GOT3 (cell line): ENCODE results near the gene CTNNA3.
"Not testable (repeated sequence)": the region's sequence is repeated elsewhere in the genome, so short reads cannot be mapped to it uniquely, and the experiment has no call there.

Experiments
- DNase-seq: peaks from one replicate; lab custom pipeline; 2025; ENCODE audit warnings: mixed read lengths; lab: John Stamatoyannopoulos, UW

The CTNNA3 gene

DNA sequence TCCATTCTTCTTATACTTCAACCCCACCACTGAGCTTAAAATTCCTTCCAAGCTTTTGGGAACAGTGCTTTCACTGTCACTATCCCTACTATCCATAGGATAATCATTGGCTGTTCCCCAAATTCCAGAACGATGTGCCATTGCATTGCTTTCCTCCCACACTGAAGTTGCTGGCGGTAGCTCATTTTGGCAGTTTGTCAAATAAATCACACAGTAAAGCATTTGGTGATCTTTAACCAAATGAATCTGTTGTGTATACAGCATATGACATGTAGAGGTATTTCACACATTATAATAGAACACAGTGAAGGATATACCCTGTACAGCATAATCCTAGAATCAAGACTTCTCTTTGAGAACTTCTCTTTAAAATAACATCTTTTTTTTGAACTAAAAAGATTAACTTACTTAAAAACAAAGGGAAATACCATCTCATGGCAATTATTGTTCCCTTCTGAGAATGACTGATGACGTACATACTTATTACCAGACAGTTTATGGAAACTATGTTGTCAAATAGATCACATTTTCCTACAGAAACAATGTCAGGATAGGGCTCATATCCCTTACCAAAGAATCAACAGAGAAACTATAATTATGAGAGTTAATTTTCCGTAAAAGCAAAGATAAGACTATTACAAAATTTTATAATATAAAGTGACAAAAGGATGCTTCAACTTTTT is 93.6 kb downstream of the CTNNA3 start:
- no peak for DNase-seq

DNA sequence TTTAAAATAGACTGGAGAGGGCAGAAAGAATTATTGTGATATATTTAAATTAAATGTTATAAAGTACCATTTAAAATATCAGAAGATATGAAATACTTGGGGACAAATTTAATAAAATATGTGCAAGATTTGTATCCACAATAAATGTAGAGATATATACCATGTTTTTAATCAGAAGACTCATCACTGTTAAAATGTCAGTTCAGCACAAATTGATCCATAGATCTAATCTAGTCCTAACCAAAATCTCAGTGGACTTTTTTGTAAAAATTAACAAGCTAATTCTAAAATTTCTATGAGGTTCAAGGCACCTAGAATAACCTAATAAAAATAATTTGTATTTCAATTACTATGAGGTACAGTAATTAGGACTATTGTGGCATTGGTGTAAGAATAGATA is 96.4 kb downstream of the CTNNA3 start:
- DNase-seq: no peak

DNA sequence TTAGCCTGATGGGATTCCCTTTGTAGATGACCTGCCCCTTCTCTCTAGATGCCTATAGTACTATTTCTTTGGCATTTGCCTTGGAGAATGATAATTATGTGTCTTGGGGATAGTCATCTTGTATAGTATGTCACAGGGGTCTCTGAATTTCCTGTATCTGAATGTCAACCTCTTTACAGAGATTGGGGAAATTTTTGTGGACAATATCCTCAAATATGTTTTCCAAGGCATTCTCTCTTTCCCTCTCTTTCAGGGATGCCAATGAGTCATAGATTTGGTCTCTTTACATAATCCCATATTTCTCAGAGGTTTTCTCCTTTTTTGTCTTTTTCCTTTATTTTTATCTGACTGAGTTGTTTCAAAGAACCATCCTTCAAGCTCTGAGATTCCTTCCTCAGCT is 99.4 kb downstream of the CTNNA3 start:
- no peak for DNase-seq

DNA sequence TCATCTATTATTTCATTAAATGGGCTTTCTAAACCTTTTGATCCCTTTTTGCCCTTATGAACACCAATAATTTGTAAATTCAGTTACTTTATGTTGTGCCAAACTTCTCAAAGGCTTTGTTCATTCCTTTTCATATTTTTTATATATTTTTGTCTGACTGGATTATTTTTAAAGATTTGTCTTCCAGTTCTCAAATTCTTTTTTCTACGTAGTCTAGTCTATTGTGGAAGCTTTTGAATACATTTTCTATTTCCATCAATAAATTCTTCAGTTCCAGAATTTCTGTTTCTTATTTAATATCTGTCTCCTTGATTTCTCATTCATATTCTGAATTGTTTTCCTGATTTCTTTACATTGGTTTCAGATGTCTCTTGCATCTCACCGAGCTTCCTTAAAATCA is 108.2 kb downstream of the CTNNA3 start:
- DNase-seq: no peak

DNA sequence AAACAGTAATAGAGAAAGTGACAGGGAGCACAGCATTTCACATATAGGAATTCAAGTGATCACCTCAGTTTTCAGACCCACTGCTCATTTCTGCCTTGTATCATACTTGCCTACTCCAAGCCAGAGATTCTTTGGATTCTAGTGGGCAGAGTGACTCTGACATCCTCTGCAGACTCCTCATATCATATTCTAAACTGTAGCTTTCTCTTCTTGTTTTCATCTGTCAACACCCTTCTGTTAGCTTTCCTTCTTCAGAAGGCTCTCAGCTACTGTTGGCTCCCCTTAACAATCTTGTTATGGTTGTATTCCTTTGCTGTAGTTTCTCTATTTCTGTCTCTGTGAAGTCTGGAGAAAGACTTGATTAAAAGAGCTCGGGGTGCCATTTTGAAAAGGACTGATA is 120.5 kb downstream of the CTNNA3 start:
- no peak for DNase-seq

DNA sequence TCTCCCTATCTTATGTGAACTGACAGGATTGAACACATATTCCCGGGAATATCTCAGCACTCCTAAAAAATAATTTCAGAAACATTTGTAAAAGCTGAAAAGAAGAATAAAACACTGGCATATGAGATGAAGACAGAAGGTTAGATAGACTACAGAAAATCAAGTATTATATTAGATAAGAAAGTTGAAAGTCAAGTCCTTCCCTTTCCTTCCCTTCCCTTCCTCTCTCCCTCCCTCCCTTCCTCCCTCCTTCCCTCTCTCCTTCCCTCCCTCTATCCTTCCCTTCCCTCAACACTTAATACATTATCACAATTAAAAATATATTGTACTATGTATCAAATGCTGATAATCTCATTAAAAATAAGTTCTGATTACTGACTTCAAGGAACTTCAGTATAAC is 122.5 kb downstream of the CTNNA3 start:
- DNase-seq: no peak

DNA sequence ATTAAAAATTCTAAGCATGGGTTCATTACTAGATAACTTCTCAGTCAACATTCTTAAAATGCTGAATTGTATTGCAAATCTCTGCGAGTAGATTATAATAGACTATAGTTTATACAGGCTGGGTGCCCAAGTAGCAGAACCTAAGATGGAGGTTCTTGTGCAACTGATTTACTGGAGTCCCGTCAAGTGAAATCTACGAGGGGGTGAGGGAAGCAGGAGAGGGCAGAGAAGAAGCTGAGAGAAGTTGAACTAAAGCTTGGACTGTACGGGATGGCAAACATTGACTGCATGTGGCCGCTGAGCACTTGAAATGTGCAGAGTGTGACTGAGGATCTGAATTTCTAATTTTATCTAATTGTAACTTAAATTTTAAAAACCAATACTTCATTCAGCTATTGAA is 124.5 kb downstream of the CTNNA3 start:
- no peak for DNase-seq

DNA sequence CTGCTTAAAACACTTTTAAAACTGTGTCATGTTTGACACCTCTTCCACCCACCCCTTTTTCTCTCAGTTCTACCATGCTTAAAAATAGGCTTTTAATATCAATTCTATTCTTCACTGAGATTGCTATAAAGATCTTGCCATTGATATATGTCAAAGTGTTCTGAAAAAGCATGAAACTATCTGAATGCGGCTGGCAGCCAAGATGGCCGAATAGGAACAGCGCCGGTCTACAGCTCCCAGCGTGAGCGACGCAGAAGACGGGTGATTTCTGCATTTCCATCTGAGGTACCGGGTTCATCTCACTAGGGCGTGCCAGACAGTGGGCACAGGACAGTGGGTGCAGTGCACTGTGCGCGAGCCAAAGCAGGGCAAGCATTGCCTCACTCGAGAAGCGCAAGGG is 137.7 kb downstream of the CTNNA3 start:
- not testable (repeated sequence) for DNase-seq

DNA sequence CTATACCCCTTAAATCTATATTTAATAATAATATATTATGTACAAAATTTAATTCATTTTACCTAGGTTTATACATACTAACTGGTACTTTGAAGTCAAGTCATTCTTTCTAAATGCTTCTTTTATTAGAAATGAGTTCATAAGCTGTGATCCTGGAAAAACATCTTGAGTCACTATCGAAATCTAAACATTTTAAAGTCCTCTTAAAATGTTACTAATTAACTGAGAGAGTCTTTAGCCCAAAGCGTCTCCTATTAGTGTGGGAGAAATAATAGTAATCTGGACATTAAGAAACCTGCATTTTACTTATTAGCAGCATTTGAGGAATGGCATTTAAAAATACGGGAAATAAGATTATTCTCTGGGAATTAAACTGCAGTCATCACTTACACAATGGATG is 142.7 kb downstream of the CTNNA3 start:
- no peak for DNase-seq

DNA sequence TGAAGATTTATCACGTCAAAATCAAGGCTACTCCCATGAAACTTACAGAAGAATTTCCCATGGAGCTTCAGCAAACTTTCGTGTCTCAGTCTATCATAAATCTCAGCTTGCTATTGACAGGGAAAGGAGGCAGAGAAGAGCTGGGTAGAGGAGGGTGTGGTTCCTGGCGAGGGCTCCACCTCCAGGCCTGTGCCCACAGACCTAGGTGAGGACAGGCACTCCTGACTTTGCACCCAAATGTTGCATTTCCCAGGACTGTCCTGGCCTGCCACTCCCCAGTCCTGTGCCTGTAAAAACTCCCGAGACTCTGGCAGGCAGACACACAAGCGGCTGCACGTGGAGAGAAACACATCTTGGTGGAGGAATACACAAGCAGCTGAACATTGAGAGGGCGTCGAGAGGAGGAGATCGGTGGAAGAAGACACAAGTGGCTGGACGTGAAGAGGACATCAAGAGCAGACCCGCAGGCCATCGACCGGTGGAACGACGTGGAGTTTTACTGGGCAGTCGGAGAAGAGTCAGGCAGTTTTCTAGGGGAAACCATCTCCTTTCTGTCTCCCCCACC is 145.1 kb downstream of the CTNNA3 start:
- no peak for DNase-seq

DNA sequence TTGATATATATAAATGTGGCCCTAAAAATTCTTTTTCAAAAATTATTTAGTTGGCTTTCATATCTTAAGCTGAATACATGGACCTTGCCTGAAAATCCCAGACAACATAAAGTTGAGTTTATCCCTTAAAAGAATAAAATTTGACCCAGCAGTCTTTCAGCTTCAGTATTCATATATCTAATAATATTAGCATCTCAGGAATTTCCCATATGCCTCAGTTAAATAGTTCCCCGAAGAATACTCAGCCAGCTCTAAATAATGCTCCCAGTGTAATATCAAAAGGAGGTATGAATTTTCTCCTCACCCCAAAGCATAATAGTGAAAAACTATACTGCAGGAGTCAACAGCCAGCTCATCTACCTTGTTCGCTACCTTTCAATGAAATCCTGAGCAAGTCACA is 145.9 kb downstream of the CTNNA3 start:
- no peak for DNase-seq

DNA sequence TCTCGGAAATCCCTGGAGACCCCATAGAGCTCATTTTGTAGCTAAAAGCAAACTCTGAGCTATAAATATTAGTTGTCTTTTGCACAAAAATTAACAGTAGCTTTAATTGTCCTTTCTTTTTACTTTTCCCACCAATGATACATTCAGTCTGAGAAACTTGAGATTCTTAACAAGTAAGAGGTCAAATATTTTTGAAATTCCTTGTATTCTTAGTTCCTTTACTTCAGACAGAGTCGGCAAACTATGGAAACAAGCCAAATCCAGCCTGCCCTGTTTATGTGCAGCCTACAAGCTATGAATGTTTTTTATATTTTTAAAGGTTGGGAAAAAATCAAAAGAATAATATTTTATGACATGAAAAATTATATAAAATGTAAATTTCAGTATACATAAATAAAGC is 146.6 kb downstream of the CTNNA3 start:
- DNase-seq: no peak

DNA sequence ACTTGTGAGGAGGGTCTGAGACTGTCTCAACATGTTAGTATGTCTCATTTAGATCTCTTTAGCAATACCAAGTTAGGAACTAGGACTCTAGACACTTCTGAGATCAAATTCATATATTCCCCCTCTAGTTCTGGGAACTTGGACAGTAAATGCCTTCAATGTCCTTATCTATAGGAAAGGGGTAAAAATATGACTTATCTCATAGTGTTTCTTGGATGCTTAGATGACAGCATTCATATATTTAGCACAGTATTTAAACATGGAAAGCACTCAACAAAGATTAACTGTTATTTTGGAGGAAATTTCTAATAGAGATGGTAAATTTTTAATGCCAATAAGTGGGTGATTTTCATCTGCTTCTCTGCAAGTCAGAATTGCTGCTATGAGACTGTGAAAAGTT is 154.6 kb downstream of the CTNNA3 start:
- no peak for DNase-seq

DNA sequence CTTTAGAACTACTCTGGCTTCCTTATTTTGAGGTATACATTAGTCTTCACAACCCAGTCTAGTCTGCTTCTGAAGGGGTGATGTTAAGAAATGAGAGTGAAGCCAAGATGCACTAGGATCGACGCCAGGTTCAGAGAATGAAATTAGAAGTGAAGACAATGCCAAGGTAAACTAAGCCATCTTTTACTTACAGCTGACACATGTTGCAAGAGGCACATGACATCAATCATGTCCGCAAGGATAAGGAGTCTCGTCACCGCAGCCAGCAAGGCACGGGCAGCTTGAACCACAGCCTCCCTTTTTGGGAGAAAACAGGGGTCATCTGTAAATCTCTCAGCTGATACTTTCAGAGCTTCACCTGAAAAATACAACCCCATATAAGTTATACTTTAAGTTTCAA is 156.7 kb downstream of the CTNNA3 start:
- DNase-seq: no peak

DNA sequence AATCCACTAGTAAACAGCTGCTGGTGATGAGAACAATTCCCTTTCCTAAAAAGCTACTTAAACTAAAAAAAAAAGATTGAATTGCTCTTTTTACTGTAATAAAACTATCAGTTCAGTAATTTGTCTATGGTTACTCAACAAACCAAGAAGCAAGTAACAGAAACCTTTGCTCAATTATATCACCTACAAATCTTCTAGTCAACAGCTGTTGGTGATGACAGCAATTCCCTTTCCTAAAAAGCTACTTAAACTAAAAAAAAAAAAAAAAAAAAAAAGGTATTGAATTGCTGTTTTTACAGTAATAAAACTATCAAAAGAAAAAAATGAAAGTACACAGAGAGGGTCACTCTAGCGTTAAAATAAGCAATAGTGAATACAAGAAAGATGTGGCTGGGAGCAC is 158.1 kb downstream of the CTNNA3 start:
- DNase-seq: no peak

DNA sequence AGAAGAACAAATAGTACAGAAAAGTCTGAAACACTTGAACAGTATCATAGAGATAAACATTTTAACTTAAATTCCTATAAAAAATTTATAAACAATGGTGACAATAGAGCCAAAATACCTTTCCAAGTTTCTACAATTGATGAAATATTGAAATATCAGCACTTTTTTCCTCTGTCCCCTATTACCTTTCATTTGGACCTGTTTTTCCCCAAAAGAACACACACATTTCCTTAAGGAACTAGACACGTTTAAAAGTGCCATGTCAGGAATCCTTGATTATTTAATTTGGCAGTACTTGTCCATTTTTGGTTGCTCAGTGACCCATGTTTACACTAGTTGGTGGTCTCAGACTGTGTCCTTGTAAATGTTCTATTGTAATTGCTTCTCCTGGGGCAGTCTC is 162.6 kb downstream of the CTNNA3 start:
- no peak for DNase-seq

DNA sequence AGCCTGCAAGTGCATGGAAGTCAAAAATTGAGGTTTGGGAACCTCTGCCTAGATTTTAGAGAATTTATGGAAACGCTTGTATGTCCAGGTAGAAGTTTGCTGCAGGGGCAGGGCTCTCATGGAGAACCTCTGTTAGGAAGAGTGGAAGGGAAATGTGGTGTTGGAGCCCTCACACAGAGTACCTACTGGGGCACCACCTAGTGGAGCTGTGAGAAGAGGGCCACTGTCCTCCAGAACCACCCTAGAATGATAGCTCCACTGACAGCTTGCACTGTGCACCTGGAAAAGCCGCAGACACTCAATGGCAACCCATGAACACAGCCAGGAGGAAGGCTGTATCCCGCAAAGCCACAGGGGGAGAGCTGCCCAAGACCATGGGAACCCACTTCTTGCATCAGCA is 165.0 kb downstream of the CTNNA3 start:
- DNase-seq: not testable (repeated sequence)

DNA sequence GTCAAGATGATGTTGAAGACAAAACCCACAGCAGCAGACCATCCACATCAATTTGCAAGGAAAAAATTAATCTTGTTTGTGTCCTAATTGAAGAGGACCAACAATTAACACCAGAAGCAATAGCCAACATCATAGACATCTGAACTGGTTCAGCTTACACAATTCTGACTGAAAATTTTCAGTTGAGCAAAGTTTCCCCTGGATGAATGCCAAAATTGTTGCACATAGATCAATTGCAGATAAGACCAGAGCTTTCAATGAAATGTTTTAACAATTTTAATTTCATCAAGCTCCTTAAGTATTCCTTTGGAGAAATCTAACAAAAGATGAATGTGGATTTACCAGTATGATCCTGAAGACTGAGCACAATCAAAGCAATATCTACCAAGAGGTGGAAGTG is 168.6 kb downstream of the CTNNA3 start:
- DNase-seq: no peak

DNA sequence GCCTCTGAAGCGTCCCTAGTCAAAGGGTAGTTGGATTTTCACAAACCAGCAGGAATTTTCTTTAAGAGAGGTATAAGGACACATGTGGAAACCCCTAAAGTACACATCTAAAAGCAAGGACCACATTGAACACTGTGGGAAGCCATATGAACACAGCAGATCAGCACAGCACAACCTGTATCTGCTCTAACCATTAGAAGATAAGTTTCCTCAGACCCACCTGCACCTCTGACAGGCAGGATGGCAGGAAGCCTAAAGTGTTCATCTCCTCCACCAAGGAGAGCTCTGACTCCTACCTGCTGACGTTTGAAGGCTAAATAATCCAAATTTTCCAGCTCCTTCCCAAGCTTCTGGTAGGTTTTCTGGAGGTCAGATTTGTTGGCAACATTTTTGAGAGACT is 174.4 kb downstream of the CTNNA3 start:
- DNase-seq: no peak

DNA sequence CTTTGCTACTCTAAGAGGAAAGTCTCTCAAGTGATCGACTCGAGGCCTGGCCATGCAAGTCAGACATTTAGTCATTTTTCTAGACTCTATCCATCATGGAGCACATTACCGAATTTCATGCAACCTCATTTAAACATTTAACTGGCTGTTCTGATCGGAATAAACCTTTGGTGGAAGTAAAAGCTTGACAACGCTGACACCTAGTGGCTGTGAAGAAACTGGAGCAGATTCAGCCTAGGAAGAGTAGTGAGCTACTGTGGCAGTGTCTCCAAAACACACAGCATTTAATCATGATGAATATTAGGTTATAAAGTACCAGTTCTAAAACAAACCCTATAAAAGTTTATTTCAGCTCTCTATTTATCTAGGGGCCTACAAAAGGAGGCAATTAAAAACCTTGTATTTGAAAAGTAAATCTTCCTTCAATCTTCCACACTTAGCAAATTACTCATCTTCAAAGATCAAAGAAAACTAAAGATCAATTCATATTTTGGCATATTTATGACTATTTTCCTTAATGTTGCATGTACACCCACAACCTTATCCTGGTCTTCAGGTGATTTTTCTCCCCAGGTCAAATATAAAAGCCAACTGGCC is 175.0 kb downstream of the CTNNA3 start:
- no peak for DNase-seq

DNA sequence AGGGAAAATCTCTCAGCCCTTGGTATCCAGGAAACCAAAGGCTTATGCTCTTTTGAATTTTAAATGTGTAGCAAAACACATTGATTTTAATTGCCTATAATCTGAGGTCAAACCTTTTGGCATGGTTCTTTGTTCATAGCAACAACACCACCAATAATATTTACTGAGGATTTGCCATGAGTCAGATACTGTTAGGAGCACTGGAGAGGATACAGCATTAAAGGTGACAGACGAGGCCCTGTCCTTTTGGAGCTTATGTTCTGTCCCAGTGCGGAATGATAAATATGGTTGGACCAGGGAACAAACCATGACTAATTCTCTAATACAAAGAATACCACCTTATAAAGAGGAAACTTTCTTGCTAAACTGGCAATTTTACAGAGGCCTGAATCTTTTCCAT is 176.6 kb downstream of the CTNNA3 start:
- no peak for DNase-seq

DNA sequence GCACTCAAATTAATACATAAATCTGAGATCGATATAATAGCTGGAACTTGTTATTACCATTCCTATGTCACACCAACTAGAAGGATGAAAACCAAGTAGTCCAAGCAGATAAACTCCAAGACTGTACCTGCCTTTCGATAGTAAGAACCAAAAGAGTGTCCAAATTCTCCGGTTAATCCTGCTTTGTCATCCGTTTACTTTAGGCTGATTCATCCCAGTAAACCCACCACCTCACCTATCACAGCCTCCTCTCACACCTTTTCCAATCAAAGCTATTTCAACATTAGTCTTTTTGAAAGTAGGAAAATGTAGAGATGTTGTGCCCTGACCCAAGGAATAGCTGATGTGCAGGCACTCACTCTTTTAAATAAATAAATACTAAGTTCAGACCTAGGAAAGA is 177.2 kb downstream of the CTNNA3 start:
- no peak for DNase-seq

DNA sequence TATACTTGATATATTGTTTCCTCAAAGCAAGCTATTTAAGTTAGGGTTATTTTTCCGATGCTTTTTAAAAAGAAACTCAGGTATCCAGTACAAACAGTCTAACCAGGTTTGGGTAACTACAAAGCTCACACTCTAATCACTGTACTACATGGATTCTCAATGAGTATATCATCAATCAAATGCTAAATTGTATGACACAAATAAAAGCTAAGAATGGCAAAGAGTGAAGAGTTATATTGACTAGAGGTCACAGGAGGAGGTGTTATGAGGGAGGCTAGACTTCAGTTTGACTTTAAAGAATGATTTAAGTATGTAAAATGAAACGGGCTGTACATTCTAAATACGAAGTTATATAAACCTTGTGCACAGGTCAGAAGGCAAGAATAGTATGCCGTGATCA is 178.0 kb downstream of the CTNNA3 start:
- DNase-seq: no peak

DNA sequence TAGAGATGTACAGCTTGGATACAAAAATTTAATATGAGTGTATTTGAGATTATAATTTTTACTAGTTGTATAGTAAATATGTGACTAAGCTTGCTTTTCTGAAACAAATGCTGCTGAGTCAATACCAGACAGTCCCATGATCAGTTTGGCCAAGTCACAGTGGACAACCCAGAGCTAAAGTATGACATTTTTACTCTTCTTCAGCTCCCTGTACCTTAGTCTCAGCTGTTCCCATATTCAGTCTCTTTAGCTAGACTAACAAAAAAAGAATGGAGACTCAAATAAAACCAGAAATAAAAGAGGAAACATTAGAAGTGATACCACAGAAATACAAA is 189.3 kb downstream of the CTNNA3 start:
- no peak for DNase-seq
